KMS-11 (cell line): ENCODE results near the gene PLSCR3.

ENCODE experiments used
- H2AFZ ChIP-seq: fragments of 200-600 bp; sonication (generic); 2 replicates; pipeline ENCODE4 v1.6.1; 2016; ENCODE audit warnings: antibody characterized with exemption, mixed run types, low read depth
- H3K27ac ChIP-seq: fragments of 200-600 bp; sonication (generic); 2 replicates; pipeline ENCODE4 v1.6.1; 2016; ENCODE audit warnings: mild to moderate bottlenecking, mixed run types
- H3K27me3 ChIP-seq: fragments of 200-600 bp; sonication (generic); 2 replicates; pipeline ENCODE4 v1.6.1; 2017; ENCODE audit warnings: mild to moderate bottlenecking, low read depth, mixed run types, moderate library complexity; ENCODE audit not compliant: insufficient read depth
- H3K36me3 ChIP-seq: fragments of 200-600 bp; sonication (generic); 2 replicates; pipeline ENCODE4 v1.6.1; 2017; ENCODE audit warnings: mild to moderate bottlenecking, mixed run types; ENCODE audit not compliant: insufficient read depth
- H3K4me1 ChIP-seq: fragments of 200-600 bp; sonication (generic); 2 replicates; pipeline ENCODE4 v1.6.1; 2016; ENCODE audit warnings: mild to moderate bottlenecking, low read depth, mixed run types; ENCODE audit not compliant: poor library complexity, severe bottlenecking
- H3K4me2 ChIP-seq: fragments of 200-600 bp; sonication (generic); 2 replicates; pipeline ENCODE4 v1.7.0; 2016; ENCODE audit warnings: mild to moderate bottlenecking, mixed run types
- H3K4me3 ChIP-seq: fragments of 200-600 bp; sonication (generic); IDR thresholded peaks from 2 replicates; pipeline ENCODE4 v1.6.1; 2017; ENCODE audit warnings: low read depth, low read length, mixed read lengths; ENCODE audit not compliant: insufficient read depth
- H3K79me2 ChIP-seq: fragments of 200-600 bp; sonication (generic); 2 replicates; pipeline ENCODE4 v1.6.1; 2016; ENCODE audit warnings: low read depth, mixed run types; ENCODE audit not compliant: insufficient read depth
- H3K9ac ChIP-seq: fragments of 200-600 bp; sonication (generic); 2 replicates; pipeline ENCODE4 v1.6.1; 2016; ENCODE audit warnings: mild to moderate bottlenecking, mixed run types
- H4K20me1 ChIP-seq: fragments of 200-600 bp; sonication (generic); 2 replicates; pipeline ENCODE4 v1.6.1; 2016; ENCODE audit warnings: mild to moderate bottlenecking, mixed run types; ENCODE audit not compliant: insufficient read depth
- CTCF ChIP-seq: fragments of 200-600 bp; sonication (generic); conservative IDR thresholded peaks from 2 replicates; pipeline ENCODE4 v1.6.1; 2017; ENCODE audit warnings: low read depth, mild to moderate bottlenecking, antibody characterized with exemption, low read length, moderate library complexity, mixed read lengths

PLSCR3 gene

GRCh38 chr17:7346761-7347614 lies 47.3 kb downstream of the PLSCR3 start:
- H3K36me3 ChIP-seq = no peaks in the 10 kb centered on the region
- no peak overlapping the region for H3K4me2 ChIP-seq
- no peak for TF ChIP-seq CTCF
- H2AFZ ChIP-seq = no peak overlapping the region
- no peaks in the 10 kb centered on the region for H3K4me1 ChIP-seq
- no peak overlapping the region for H3K4me3 ChIP-seq
- H3K79me2 ChIP-seq = no peaks in the 10 kb centered on the region
- H3K9ac ChIP-seq = no peak overlapping the region
- no peaks in the 10 kb centered on the region for H3K27me3 ChIP-seq
- no peak overlapping the region for H3K27ac ChIP-seq
- no peaks in the 10 kb centered on the region for H4K20me1 ChIP-seq

GRCh38 chr17:7343250-7343649 lies 51.1 kb downstream of the PLSCR3 start:
- H4K20me1 ChIP-seq = no peaks in the 10 kb centered on the region
- no peaks in the 10 kb centered on the region for H3K27me3 ChIP-seq
- no peak overlapping the region for H3K4me2 ChIP-seq
- TF ChIP-seq CTCF = no peak
- no peak overlapping the region for H3K9ac ChIP-seq
- no peaks in the 10 kb centered on the region for H3K36me3 ChIP-seq
- H3K4me3 ChIP-seq = no peak overlapping the region
- no peaks in the 10 kb centered on the region for H3K79me2 ChIP-seq
- no peak overlapping the region for H2AFZ ChIP-seq
- no peak overlapping the region for H3K27ac ChIP-seq
- no peaks in the 10 kb centered on the region for H3K4me1 ChIP-seq

- no peaks in the 10 kb centered on the region for H3K79me2 ChIP-seq
- H3K4me2 ChIP-seq = no peak overlapping the region
- no peak overlapping the region for H3K4me3 ChIP-seq
- H3K27ac ChIP-seq = no peak overlapping the region
- no peaks in the 10 kb centered on the region for H3K27me3 ChIP-seq
- no peak overlapping the region for H3K9ac ChIP-seq
- H3K4me1 ChIP-seq = no peaks in the 10 kb centered on the region
- H2AFZ ChIP-seq = no peak overlapping the region
- no peaks in the 10 kb centered on the region for H3K36me3 ChIP-seq
- no peaks in the 10 kb centered on the region for H4K20me1 ChIP-seq
- TF ChIP-seq CTCF = no peak
Measured at GRCh38 chr17:7341842-7342241, 52.5 kb downstream of the PLSCR3 start.

- no peak for TF ChIP-seq CTCF
- no peaks in the 10 kb centered on the region for H3K36me3 ChIP-seq
- no peaks in the 10 kb centered on the region for H3K27me3 ChIP-seq
- no peak overlapping the region for H3K27ac ChIP-seq
- no peaks in the 10 kb centered on the region for H4K20me1 ChIP-seq
- H3K9ac ChIP-seq = no peak overlapping the region
- H2AFZ ChIP-seq = no peak overlapping the region
- no peaks in the 10 kb centered on the region for H3K4me1 ChIP-seq
- no peak overlapping the region for H3K4me2 ChIP-seq
- no peaks in the 10 kb centered on the region for H3K79me2 ChIP-seq
- H3K4me3 ChIP-seq = no peak overlapping the region
Measured at GRCh38 chr17:7340179-7340578, 54.1 kb downstream of the PLSCR3 start.
